NCI-H146 treated with DMSO at 0.1 percent for 48 hours (cell line): ENCODE data around the gene KCNQ1.

Source experiments
- DNase-seq: peaks from one replicate; lab custom pipeline; 2025; ENCODE audit not compliant: unreplicated experiment; lab: John Stamatoyannopoulos, UW

Gene KCNQ1

DNA sequence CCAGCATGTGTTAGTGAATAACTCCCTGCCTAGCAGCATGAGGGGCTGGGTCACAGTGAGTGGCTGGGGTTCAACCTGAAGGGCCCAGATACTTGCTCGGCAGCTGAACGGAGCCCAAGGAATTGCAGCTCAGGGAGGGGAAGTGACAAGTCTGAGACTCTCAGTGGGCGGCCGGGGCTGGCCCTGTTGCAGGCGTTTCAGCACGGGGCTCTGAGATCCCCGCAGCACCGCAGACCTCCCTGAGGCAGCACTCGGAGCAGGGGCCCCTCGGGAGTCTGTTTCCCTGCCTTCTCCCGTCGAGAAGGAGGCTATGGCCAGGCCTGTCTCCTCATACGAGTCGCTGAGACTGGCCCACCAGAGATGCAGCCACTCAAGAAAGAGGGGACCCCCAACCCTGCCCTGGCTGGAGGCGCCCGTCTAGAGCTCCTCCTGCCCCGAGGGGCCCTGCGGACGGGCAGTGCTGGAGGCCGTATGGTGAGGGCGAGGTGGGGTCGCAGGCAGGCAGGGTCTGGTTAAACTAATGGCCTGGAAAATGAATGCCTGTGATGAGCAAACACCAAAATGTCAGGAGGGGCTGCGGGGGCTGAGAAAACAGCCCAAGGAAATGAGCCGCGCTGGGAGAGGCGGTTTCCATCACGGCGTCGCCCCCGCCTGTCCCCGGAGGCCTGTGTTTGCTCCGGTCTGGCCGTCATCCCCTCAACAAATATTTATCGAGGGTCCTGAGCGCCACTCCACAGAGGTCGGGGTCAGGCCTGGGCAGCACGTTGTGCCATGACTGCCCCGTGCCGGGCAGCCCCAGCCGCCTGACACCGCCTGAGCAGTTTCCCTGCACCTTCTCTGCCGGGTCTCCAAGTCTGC, 35.0 kb upstream of the KCNQ1 start:
- no peak for DNase-seq

DNA sequence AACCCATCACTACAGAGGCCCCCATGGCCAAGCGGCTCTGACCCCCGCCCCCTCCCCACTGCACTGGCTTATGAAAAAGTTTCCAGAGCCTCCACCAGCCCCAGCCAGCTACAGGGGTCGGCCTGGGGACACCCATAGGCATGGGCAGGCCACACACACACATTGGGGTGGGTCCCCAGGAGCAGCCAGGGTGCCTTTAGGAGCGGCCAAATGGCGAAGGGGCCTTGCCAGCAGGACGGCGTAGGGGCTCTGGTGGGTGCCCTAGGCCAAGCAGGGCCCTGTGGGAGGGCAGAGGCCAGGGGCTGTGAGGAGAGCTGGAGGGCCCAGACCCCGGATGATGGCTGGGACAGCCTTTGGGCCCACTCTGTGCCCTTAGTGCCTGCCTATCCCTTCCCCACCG, 34.2 kb upstream of the KCNQ1 start:
- DNase-seq = no peak

DNA sequence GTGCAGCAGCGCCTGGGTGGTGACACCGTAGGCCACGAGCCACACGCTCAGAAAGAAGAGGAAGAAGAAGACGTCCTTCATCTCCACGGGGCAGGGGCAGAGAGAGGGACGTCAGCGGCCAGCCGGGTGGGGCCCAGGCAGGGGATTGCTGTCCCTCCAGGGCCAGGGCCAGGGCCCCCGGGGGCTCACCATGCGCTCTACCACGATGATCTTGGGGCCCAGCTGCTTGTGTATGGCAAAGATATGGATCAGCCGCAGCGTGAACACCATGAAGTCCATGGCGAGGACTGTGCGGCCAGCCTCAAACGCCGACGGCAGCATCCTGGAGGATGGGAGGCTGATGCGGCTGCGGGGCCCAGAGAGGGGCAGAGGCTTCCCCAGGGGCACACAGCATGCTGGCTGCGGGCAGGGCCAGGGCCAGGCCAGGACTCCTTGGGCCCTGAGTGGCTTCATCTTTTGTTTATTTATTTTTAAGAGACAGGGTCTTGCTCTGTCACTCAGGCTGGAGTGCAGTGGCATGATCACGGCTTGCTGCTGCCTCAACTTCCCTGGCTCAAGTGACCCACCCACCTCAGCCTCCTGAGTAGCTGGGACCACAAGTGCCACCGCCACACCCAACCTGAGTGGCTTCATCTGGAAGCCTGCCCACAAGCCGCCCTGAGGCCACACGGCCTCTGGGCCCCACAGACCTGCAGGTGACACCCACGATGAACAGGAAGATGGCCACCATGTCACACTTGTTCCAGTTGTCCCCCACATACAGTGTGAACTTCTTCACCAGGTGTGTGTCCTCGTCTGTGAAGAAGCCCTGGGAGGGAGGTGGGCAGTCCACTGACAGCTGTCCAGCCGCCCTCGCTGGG, 33.1 kb upstream of the KCNQ1 start:
- DNase-seq = no peak

DNA sequence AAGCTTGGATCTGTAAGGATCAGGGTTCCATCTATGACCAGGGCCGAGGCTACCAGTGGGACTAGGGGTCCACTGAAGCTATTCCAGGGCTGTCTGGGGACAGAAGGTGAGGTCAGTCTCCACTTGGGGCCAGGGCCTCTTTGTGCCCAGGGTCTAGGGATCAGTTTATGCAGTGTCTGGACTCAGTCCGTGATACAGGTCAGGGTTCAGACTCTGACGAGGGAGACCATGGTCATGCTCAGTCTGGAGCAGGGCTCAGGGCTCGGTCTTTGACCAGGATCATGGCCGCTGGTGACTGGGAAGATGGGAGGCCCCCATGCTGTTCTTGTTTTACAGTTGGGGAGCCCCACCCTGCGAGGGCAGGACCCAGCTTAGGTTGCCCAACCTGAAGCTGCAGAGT, 32.5 kb upstream of the KCNQ1 start:
- no peak for DNase-seq

DNA sequence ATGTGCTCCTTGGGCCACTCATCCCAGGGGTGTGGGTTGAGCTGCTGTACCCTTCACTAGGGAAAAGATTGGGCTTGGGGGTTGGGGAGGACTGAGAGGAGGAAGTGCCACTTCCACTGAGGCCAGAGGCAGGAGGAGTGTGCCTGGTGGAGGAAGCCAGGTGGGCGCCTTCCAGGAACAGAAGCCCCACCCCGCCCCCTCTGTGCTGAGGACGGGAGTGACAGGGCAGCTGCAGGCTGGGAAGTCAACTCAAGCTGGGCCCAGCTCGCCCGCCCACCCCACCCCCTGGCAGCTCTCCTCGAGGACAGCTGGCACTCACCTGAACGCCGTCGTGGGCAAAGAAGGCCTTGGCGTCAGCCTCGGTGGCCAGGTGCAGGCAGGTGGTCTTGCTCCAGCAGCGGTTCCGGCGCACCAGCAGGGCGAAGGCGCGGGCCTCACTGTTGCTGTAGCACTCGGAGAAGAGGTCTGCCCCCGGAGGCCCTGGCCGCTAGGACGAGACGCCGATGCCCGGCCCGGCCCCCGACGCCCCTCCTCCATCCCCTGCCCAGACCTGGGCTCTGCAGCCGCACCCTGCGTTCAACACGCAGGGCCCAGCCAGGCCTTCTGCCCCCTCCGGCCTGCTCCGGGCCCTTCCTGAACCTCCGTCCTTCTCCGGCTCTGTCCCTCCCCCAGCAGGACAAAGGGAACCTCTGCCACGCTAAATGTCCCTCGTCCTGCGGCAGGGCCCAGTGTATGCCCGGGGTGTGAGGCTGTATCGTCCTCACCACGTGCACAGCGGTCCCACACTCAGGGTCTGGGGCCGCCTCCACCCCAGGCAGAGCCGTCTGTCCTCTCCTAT, 30.8 kb upstream of the KCNQ1 start:
- no peak for DNase-seq

DNA sequence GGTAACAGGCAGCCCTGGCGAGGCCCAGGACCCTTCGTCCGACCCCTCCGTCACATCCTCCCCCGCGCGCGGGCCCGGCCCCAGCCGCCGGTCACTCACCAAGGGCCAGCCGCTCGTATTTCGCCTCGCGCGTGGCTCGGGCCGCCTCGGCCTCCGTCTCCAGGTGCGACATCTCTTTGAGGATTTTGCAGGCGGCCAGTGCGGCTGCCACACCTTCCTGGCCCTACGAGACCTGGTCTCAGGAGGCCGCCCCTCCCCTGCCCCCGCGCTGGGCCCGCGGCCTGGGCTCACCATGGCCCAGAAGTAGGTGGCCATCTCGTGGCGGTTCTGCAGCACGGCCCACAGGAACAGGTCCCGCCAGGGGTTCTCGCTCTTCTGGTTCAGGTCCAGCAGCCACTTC, 30.2 kb upstream of the KCNQ1 start:
- DNase-seq = no peak

DNA sequence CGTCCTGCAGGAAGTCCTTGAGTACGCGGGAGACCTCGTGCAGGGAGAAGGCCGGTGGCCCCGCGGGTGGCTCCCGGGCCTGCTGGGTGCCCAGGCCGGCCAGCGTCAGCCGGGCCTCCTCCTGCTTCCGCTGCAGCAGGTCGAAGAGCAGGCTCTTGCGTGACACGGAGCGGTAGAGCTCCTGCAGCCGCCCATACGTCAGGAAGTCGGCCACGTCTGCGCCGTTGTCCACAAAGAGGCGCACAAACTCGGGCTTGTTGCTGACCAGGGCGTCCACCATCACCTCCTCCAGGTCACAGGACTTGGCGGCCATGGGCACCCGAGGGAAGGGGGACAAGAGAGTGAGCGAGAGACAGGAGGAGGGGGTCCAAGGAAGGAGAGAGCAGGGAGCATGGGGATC, 29.6 kb upstream of the KCNQ1 start:
- DNase-seq = no peak

DNA sequence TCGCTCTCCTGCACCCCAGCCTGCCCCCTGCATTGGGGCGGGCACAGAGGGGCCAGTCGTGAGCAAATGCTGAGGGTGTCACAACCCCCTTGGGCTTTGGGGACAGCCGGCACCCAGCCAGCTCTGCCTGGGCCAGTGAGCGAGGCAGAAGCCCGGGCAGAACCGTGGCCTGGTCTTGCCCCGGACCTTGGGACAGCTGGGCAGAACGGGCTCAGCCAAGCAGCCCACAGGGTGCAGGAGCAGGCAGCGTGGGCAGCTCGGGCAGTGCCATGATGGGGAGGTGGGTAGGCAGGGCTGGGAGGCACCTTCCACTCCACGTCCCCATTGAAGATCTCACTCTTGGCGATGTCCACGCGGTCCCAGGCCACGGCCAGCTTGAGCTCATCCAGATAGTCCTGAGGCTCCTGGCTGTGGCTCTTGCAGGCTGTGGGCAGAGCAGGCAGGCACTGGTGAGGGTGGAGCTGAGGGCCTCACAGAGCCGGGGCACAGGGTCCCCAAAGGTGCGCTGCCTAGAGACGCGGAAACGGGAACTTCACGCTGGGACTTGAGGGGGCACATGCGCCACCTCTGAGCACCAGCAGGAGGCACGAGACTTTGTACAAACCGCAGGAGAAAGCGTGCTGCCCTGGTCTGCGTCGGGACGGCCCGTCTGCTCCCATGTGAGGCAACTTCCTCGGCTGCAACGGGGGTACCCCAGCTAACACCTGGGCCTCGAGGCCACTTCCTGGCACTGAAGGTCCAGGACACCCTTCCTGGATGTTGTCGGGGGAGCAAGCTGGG, 29.0 kb upstream of the KCNQ1 start:
- DNase-seq = no peak

DNA sequence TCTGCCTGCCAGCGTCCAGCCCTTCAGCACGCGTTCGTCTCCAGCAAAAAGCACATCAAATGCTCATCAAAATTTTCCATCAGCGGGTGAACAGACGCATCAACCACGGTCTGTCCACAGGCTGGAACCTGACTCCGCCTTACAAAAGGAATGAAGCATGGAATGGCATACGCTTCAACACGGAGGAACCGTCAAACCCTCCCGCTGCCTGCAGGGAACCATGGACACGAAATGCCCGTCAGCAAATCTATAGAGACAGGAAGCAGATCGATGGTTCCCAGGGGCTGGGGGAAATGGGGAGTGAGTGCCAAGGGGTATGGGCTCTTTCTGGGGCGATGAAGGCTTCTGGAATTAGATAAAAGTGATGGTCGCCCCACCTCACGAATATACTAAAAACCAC, 28.0 kb upstream of the KCNQ1 start:
- no peak for DNase-seq

DNA sequence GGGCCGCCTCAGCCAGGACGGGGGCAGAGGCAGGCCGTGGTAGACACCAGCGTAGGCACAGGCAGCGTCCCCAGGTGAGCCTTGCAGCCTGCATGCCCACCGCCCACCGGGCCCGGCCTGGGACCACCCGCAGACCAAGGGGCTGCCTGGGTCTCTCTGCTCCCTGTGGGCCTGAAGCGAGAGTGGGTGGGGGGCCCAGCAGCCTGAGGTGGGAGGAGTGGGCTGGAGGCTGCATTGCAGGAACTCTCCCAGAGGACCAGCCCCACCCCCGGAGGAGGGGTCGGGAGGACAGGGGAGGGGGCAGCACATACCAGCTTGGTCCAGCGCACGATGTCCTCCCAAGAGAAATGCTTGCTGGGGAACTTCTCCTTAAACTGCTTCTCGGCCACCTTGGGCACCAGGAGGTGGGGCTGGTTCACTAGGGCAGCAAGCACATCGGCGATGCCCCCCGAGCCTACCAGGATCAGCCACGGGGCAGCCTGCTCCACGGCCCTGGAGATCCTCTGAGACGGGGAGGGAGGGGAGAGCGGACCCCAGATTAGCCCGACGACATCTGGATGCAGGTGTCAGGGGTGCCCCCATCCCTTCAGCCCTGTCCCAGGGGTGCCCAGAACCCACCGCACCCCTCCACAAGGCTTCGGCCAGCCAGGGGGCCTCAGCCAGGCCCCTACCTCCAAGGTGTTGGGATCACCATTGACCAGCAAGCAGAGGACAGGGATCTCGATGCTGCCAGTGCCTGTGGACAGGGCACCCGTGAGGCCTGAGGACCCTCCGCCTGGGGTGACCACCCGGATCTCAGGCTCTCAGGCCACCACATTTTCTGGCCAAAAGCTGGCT, 26.7 kb upstream of the KCNQ1 start:
- no peak for DNase-seq

DNA sequence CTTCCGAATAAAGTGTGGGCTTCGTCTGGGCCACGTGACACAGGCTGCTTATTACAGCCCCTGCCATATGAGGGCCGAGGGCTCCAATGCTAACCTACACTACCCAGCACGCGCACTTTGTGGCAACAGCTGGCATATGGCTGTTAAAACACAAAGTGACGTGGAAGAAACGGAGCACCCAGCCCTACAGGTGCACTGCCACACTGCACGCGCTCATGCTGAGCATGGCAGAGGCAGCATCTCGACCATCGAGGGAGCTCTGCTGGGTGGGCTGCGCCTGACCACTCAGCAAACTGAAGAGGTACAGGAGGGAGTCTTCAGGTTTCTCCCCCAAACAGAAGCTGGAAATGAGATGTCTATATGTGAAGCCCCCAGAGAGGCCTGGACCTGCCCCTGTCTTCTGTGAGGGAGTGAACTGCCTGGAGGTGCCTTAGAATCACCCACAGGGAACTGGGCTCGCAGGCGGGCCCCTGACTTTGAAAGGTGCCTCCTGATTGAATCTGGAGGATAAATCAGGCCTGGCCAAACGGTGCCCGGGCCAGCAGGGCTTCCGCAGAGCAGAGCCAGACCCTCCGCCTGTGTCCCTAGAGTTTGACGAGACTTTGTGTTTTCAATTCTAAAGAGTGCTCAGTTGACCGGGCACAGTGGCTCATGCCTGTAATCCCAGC, 26.0 kb upstream of the KCNQ1 start:
- DNase-seq = no peak

DNA sequence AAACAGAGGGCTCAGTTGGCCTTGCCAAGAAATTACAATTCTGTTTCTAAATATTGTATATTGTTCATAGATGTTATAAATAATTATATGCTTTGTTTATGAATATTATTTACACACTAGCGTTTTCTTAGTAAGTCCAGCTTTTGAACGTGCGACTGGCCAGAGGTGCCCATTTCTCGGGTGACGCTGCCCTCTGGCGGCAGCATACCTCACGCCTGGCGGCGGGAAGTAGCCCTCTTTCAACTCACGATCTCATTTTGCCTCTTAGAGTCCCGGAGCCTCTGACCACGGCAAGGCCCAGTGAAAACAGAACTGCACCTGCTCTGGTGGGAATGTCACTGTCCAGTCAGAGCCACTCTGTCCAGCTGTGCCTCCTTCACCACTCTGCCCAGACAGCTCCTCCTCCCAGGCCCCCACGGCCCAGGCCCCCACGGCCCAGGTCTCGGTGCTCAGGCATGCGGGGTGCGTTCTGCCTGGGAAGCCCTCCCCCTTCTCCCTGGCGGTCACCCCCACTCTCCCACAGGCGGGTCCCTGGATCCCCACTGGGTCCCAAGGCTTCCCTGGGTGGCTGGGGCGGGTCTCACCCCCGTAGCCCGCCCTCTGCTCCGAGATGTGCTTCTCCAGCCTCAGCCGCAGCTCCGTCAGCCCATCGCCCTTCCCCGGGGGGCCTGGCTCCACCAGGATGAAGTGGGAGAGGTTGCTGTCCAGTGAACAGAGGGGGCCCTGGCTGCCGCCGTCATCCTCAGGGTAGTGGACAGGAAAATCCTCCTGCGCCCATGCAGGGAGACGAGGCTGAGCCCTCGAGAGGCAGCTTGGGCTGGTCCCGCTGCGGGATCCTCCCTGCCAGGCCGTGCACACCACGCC, 24.9 kb upstream of the KCNQ1 start:
- DNase-seq = peak; percentile 56

DNA sequence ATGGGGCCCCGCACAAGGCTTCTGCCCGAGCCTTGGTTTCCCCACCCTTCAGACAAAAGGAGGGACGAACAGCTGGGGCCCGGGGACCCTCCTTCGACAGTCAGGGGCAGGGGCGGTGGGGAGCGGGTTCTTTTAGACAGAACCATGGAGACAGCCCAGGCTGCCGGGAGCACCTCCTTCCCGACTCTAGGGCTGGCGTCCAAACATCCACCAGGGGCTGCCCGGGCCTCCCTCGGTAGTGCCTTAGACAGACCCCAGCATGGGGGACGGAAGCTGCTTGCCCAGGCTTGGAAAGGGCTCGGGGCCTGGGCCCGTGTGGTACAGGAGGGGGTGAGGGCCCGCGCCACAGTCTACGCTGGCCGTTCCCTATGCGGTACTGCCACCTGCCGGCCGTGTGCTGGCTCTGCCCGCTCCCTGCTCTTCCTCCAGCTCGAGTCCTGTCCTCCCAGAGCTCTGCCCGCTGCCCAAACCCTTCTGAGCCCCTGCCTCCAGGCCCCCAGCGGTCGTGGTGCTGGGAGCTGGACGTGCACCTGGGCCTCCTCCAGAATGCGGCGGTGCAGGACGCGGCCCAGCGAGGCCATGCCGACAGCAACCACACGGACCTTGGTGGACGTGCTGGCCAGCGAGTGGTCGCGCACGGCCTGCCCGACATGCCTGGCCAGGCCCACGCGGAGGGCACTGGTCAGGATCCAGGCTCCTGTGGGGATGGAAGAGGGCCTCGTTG, 24.1 kb upstream of the KCNQ1 start:
- peak; percentile 72 for DNase-seq

DNA sequence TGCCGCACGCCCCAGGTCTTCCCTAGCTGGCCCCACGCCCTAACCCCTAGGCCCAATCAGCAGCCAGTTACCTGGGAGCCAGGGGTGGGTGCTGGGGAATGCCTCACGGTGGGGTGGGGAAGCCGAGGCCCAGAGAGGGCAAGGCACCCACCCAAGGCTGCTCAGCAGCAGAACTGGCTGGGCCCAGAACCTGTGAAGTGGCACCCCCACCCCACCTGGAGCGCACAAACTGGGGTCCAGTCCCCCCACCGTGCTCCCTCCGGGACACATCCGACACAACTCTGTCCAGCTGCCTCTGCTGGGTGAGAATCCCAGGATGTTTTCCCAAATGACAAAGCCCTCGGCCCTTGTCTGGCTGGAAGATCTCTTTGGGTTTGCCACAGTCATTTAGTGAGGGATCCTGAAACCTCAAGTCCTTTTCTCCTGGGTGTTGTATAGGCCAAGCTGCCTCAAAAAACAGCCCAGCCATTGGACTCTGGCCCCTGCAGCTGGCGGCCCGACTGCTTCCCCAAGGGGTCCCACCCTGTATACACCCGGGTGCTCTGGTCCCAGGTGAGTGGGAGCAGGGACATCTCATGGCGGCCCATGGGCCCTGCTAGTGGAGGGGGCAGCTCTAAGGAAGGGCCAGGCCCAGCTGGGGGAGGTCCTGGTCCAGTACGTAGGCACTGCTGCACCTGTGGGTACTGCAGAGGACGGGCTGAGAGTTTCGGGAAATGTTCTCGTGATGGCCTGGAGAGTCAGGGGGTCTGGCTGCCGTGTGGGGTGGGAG, 23.4 kb upstream of the KCNQ1 start:
- no peak for DNase-seq

DNA sequence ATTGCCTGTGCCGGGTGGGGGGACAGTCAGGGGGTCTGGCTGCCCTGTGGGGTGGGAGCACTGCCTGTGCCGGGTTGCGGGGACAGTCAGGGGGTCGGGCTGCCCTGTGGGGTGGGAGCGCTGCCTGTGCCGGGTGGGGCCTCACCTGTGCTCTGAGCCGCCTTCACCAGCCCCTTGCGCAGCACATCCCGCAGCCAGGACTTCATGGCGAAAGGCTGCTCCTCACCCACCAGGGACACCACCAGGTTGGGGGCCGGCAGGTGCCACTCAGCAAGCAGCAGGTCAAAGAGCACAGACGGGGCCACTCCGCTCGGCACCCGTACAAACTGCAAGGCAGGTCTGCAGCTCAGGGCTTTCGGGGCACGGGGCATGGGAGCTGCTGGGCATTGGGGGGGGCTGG, 22.8 kb upstream of the KCNQ1 start:
- no peak for DNase-seq

DNA sequence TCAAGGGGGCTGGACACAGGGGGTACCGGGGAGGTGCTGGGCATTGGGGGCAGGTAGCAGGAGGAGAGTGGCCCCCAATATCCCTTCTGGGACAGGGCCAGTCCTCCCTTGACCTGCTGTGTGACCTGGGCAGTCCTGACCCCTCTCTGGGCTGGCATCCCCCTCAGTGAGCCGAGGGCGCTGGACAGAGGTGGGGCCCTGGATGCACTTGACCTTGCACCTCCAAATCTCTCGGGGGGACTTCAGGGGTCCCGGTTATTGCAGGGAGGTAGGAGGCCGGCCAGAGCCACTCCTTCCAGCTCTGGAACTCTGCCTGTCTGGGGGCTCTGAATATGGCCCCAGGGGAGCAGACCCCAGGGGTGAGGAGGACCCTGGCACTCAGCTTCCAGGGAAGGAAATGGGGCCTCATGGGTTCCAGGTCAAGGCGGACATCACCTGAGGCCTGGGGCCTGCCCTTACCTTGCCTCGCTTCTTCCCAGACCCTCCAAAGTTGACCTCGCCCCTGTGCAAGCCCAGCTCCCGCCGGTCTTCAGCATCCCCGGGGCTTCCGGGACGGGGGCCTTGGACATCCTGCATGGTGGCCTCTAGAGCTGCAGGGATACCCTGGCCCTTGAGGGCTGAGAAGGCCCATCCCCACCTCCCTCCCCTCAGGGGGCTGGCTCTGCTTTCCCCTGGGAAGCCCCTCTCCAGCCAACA, 22.2 kb upstream of the KCNQ1 start:
- DNase-seq = no peak
